GM18526 (cell line): ENCODE results near the gene IPPK.

ENCODE experiments used
- POLR2A ChIP-seq: IDR thresholded peaks from 3 replicates; pipeline ENCODE4 v1.6.1; 2011; ENCODE audit not compliant: insufficient read length; ENCODE audit errors: extremely low read depth

Gene IPPK

GRCh38 chr9:92637326-92637725 lies 32.6 kb downstream of the IPPK start:
- no peak for TF ChIP-seq POLR2A

DNA sequence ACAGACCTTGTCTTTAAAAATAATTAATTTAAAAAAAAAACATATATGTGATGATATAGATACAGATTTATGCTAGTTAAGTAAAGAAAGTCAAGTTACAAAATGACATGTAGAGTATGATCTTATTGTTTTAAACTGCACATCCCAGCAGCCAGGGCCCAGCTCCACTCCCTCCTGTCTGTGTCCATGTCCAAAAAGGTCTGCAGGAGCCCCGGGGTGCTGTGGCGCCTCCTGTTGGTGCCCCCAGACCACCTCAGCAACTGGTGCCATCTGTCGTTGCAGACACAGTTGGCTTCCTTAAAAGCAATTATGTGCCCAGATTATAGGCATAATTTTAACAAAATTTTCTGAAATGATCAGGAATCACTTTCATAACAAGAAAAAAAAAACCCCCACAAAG lies 33.3 kb downstream of the IPPK start:
- no peak for TF ChIP-seq POLR2A

DNA sequence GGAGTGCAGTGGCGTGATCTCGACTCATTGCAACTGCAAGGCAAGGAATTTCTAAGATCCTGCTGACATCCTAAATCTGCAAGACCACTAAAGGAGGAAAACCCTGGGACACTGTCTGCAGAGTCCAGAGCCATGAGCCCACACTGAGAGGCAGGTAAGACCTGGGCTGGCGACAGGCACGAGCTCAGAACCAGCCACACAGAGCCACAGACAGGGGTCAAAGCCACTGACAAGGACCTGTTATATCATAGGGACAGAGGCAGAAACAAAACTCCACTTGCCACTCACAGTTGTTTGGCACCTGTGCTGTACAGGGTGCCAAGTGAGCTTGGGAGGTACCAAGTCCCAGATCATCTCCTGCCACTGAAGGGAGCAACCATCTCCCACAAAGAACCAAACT lies 34.2 kb downstream of the IPPK start:
- TF ChIP-seq POLR2A, result no peak

GRCh38 chr9:92634712-92635605 lies 35.0 kb downstream of the IPPK start:
- no peak for TF ChIP-seq POLR2A

DNA sequence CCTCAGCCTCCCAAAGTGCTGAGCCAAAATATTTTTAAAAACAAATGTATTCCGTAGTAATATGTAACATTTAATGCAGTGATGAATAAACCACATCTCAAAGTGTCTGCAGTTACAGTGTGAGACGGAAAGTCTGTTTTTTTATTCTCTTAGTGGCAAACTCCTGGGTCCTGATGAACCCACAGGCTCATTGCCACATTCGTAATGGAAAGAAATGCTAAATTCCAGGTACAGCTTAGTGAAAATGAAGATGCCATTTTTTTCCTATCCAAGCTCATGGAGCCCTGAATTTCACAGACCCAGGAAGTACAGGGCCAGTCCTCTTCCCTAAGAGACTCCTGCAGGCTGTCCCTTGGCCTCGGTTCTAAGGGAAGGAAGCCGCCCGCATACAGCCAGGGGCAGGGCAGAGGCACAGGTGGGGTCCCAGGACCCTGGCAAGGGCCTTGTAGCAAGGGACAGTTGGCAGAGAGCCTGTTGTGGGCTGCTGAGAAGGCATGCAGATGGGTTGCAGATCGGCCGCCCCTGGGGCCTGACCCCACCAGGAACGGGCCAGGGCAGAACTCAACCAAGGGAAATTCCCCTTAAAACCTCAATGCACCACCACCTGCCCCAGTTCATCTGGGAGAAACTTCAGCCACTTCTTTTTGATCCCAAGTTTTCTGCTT lies 36.2 kb downstream of the IPPK start:
- TF ChIP-seq POLR2A, result no peak

DNA sequence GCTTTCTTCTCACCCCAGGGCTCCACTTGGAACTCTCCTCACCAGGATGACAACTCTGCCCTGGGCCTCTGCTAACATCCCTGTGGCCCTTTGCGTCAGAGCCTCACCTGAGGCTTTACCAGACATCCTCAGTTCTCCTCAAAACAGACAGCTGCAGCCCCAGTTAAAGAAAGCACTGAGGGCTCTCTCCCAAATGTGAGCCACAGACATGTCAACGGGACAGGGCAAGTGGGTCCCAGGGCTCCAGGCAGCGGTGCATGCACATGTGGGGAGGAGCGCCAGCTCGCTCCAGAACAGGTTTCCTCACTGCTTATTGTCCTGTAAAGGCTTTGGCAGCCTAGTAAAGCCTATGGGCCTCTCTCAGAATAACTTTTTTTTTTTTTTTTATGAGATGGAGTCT lies 37.3 kb downstream of the IPPK start:
- no peak for TF ChIP-seq POLR2A

GRCh38 chr9:92631452-92632343 lies 38.2 kb downstream of the IPPK start:
- TF ChIP-seq POLR2A, result no peak

DNA sequence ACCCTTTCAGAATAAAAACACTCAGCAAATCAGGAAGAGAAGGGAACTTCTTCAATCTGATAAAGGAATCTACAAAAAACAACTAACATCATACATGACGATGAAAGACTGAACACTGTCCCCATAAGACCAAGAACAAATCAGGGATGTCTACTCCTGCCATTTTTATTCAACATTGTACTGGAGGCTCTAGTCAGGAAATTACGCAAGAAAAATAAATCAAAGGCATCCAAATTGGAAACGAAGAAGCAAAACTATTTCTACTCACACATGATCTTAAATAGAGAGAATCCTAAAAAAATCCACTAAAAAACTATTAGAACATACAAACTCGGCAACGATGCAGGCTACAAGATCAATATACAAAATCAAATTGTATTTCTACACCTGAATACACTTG lies 42.3 kb downstream of the IPPK start:
- no peak for TF ChIP-seq POLR2A

DNA sequence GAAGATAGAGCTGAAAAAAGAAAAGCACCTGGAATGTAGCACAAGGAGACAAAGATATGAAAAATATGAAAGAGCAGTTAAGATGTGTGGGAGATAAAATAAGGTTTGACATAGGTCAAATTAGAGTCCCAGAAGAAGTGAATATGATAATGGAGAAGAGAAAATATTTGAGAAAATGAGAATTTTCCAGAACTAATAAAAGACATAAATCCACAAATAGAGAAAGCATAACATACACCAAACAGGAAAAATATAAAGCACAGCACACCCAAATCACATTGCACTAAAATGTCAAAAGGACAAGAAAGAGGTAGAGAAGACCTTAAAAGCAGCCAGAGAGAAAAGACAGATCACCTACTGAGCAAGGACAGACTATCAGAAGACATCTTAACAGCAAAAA lies 43.4 kb downstream of the IPPK start:
- no peak for TF ChIP-seq POLR2A

GRCh38 chr9:92620845-92621244 lies 49.1 kb downstream of the IPPK start:
- no peak for TF ChIP-seq POLR2A

DNA sequence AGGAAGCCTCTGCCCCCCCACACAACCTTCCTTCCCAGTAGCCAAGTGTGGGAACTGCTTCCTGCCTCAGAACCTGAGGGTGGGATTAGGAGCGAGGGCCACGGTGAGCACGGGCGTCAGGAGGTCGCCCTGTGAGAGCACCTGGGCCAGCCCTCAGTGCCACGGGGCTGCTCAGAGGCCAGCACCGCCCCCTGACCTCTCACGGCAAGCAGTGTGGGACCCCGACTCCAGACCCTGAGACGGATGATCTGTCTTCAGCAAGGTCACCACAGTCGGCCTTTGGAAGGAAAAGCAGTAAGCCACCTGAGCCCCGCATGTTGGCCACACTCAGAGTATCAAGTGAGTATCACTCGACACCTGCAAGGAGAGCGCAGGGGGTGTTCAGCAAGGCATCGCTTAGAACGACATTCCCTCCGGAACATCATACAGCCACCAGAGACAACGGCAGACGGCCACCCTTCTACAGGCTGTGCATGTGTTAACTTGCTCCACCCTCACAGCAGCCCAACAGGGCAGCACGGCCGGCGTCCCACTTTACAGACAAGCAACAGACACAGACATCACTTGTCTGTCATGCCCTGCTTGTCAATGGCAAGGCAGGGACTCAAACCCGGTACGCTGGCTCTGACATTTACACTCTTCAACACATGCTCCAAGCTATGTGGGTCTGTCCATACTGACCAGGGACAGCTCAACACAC lies 50.2 kb downstream of the IPPK start:
- no peak for TF ChIP-seq POLR2A

DNA sequence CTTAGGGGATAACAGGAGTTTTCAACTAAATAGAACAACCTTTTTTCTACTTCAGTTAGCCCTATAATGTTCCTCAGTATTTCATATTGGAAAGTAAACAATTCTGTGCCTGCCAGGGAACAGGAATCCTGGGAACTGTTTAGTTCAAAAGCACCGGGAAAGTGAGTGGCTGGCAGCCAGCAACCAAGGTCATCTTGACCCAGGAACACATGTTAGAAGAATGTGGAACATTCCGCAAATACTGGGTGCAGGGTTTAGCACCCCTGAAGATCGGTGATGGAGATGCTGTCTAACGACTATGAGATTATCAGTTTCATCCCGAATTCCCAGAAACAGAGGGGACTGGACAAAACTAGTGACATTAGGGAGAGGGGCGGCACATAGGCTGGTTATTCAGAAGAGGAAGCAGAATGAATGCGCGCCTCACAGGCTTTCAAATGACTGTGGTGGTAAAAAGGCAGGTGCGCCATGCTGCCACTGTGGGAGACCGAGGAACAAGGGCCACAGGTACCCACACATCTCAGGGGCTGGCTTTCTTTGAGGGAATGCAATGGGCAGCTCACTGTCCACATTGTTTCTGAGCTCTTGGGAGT lies 51.2 kb downstream of the IPPK start:
- no peak for TF ChIP-seq POLR2A

DNA sequence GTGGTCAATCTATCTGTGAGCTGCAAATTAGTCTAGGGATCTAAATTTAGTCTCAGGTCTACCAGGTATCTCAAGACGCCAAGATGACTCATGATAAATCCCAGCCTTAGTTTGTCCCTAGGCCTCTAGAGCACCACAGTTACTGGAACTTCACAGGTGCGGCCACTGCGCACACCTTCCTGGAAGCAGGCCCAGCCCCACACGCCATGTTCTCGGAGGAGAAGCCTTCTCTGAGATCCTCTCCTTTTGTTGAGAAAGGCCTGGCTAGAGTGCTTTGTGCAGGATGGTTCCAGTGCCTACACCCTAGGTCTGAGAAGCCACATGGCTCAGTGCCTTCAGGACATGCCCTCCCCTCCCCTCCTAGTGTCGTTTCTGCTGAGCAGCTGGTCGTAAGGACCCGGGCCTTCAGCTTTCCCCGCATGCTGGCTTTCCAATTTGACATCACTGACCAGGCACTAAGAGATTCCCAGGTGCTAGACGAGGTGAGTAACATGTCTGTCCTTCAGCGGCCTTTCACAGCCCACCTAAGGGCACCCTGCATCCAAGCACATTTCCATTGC lies 51.9 kb downstream of the IPPK start:
- no peak for TF ChIP-seq POLR2A

DNA sequence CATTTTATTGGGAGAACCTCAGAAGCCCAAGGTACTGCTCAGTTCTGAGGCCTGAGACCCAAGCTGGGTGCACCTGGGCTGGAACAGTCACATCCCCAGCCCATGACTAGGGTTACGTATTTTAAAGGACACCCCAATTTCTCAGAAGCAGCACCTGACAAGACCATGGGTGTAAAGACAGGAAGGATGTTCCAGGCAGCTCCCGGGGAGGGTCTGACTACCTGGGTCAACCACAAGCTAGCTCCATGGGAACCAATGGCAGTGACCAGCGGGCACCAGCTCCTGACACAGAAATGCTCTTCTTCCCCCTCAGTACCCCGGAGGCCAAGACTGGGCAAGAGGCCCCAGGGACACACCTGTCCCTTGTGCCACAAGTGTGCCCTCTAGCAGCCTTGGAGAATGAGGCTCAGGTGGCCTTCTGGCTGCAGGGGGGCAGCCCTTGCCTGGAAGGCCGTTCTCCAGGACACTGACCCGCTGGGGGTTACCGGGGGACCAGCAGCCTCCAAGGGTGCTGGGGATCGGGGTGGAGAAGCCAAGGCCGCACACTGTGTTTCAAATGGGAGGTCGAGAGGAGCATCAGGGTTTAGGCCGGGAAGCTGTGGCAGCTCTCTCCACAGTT lies 52.6 kb downstream of the IPPK start:
- TF ChIP-seq POLR2A, result no peak
